CD4-positive, alpha-beta T cell (primary cell): ENCODE results near the gene CHRNA9. TPM values are rescaled to one million over a fixed set of nuclear protein-coding genes. Genes with fewer than 3 reads are reported as not detected.
"Not testable (repeated sequence)": the region's sequence is repeated elsewhere in the genome, so short reads cannot be mapped to it uniquely, and the experiment has no call there.

Experiments
- ATAC-seq: fragments of 200-7000 bp; cut with Tn5 transposase; one replicate; pipeline ENCODE4 v1.10.0; 2022; ENCODE audit warnings: mild to moderate bottlenecking; ENCODE audit not compliant: poor library complexity
- CTCF ChIA-PET: fragments of 350-600 bp; sonication (Branson Sonifier 250); formaldehyde crosslinking; loops from one replicate; lab custom pipeline; 2021; ENCODE audit warnings: antibody characterized with exemption, inconsistent platforms; lab: Charles Lee
- POLR2A ChIA-PET: fragments of 350-600 bp; sonication (Branson Sonifier 250); formaldehyde crosslinking; loops from one replicate; lab custom pipeline; 2021; ENCODE audit warnings: antibody characterized with exemption, inconsistent platforms; lab: Charles Lee
- DNase-seq, 14 experiments: peaks; one replicate each; pipeline ENCODE4 v3.0.0-alpha.2; 2013 to 2020; ENCODE audit warnings: mixed read lengths in 2 of 14
- H3K27ac ChIP-seq, 2 donors: one replicate each; pipeline versions ENCODE4 v1.5.1 to v1.7.0; 2013; ENCODE audit warnings: low read length in 2 of 2, low read depth in 1 of 2, mild to moderate bottlenecking in 1 of 2
- H3K27me3 ChIP-seq, 2 experiments: 1 replicate in 1 of 2; 2 replicates in 1 of 2; pipeline versions ENCODE4 v1.6.1 to v1.7.0; 2013; ENCODE audit warnings: low read length in 2 of 2, control low read depth in 1 of 2, mild to moderate bottlenecking in 1 of 2, moderate library complexity in 1 of 2; ENCODE audit not compliant: insufficient read depth in 2 of 2, control insufficient read depth in 1 of 2
- H3K36me3 ChIP-seq: one replicate; pipeline ENCODE4 v1.6.1; 2013; ENCODE audit warnings: low read length, control low read depth; ENCODE audit not compliant: insufficient read depth
- H3K4me1 ChIP-seq: one replicate; pipeline ENCODE4 v1.6.1; 2013; ENCODE audit warnings: low read length, control low read depth; ENCODE audit not compliant: insufficient read depth
- H3K4me3 ChIP-seq: one replicate; pipeline ENCODE4 v1.5.1; 2013; ENCODE audit warnings: mild to moderate bottlenecking, low read length, moderate library complexity
- H3K9me3 ChIP-seq, 2 experiments: 1 replicate in 1 of 2; 2 replicates in 1 of 2; pipeline versions ENCODE4 v1.6.1 to v1.7.0; 2013; ENCODE audit warnings: low read length in 2 of 2, mild to moderate bottlenecking in 2 of 2, control low read depth in 1 of 2, moderate library complexity in 1 of 2; ENCODE audit not compliant: control insufficient read depth in 1 of 2, insufficient read depth in 1 of 2
- H3K27ac Mint-ChIP-seq: one replicate; pipeline ENCODE4 v1.8.0; 2020; ENCODE audit warnings: mixed read lengths
- H3K27me3 Mint-ChIP-seq: one replicate; pipeline ENCODE4 v1.8.0; 2021; ENCODE audit warnings: mixed read lengths
- H3K36me3 Mint-ChIP-seq: one replicate; pipeline ENCODE4 v1.8.0; 2021; ENCODE audit warnings: low read depth, mixed read lengths
- H3K4me1 Mint-ChIP-seq: one replicate; pipeline ENCODE4 v1.8.0; 2021; ENCODE audit warnings: low read depth, mixed read lengths
- H3K4me3 Mint-ChIP-seq: one replicate; pipeline ENCODE4 v1.8.0; 2020; ENCODE audit warnings: mild to moderate bottlenecking, mixed read lengths
- H3K9me3 Mint-ChIP-seq: one replicate; pipeline ENCODE4 v1.8.0; 2020; ENCODE audit warnings: mixed read lengths
- CTCF ChIP-seq: fragments of 200-600 bp; IDR thresholded peaks from one replicate; pipeline ENCODE4 v1.8.0; 2022; ENCODE audit warnings: antibody characterized with exemption, mild to moderate bottlenecking
- intact Hi-C, 2 experiments: fragments of 100-400 bp; cut with DNase I in 1 of 2; cut with micrococcal nuclease in 1 of 2; formaldehyde crosslinking; loops; one replicate each; pipeline versions ENCODE4 v1.15.1 to v1.9.0; 2023 to 2025; cut with DNase I, micrococcal nuclease
- total RNA-seq, 174 experiments: library from RNA in 2 of 174; stranded (reverse) in 2 of 174; gene quantifications; one replicate each; pipeline ENCODE4 v1.2.3 and lab custom pipeline; 2021 to 2026

Gene CHRNA9
- total RNA-seq, 2 experiments from 2014 or later: not detected

- Histone ChIP-seq H3K9me3 (no peaks in the 10 kb centered on the region), H3K27ac (no peak overlapping the region), H3K36me3 (no peaks in the 10 kb centered on the region), H3K4me1 (no peaks in the 10 kb centered on the region), H3K4me3 (no peak overlapping the region), H3K27me3 (no peaks in the 10 kb centered on the region)
- intact Hi-C loops: no loop called here
- no peak for DNase-seq
- ChIA-PET POLR2A (no interaction called here), CTCF (no interaction called here)
- ATAC-seq: no peak
- Mint-ChIP-seq H3K27me3 (no peaks in the 10 kb centered on the region), H3K27ac (no peak overlapping the region), H3K4me3 (no peak overlapping the region), H3K36me3 (no peaks in the 10 kb centered on the region), H3K9me3 (no peaks in the 10 kb centered on the region), H3K4me1 (no peaks in the 10 kb centered on the region)
- TF ChIP-seq CTCF: no peak
Measured at GRCh38 chr4:40388239-40388638, 53.1 kb downstream of the CHRNA9 start.

- H3K4me1 ChIP-seq: no peaks in the 10 kb centered on the region
- H3K27me3 Mint-ChIP-seq: no peaks in the 10 kb centered on the region
- no peaks in the 10 kb centered on the region for H3K4me1 Mint-ChIP-seq
- H3K9me3 Mint-ChIP-seq: no peaks in the 10 kb centered on the region
- H3K36me3 Mint-ChIP-seq: no peaks in the 10 kb centered on the region
- no peak overlapping the region for H3K4me3 ChIP-seq
- no peak overlapping the region for H3K27ac Mint-ChIP-seq
- H3K36me3 ChIP-seq: no peaks in the 10 kb centered on the region
- H3K27me3 ChIP-seq: no peaks in the 10 kb centered on the region
- no peaks in the 10 kb centered on the region for H3K9me3 ChIP-seq
- no peak overlapping the region for H3K27ac ChIP-seq
- TF ChIP-seq CTCF: no peak
- ChIA-PET POLR2A (no interaction called here), CTCF (no interaction called here)
- H3K4me3 Mint-ChIP-seq: no peak overlapping the region
- intact Hi-C loops: no loop called here
- ATAC-seq (no peak), DNase-seq (no peak)
Measured at GRCh38 chr4:40389986-40390385, 54.9 kb downstream of the CHRNA9 start.

- ATAC-seq, H3K4me3 ChIP-seq, H3K4me3 Mint-ChIP-seq, H3K9me3 Mint-ChIP-seq, H3K27me3 ChIP-seq, H3K27me3 Mint-ChIP-seq, H3K27ac ChIP-seq, POLR2A ChIA-PET, H3K36me3 Mint-ChIP-seq, intact Hi-C loops, CTCF ChIA-PET, H3K27ac Mint-ChIP-seq, H3K4me1 Mint-ChIP-seq, H3K4me1 ChIP-seq, H3K36me3 ChIP-seq, H3K9me3 ChIP-seq, DNase-seq: not testable (repeated sequence)
Measured at GRCh38 chr4:40392241-40392640, 57.1 kb downstream of the CHRNA9 start.

- Histone ChIP-seq H3K27me3 (no peaks in the 10 kb centered on the region), H3K36me3 (no peaks in the 10 kb centered on the region), H3K4me3 (no peak overlapping the region), H3K9me3 (no peaks in the 10 kb centered on the region), H3K4me1 (no peaks in the 10 kb centered on the region), H3K27ac (no peak overlapping the region)
- Mint-ChIP-seq H3K4me1 (no peaks in the 10 kb centered on the region), H3K36me3 (no peaks in the 10 kb centered on the region), H3K27me3 (no peaks in the 10 kb centered on the region), H3K4me3 (no peak overlapping the region), H3K9me3 (no peaks in the 10 kb centered on the region), H3K27ac (no peak overlapping the region)
- no peak for TF ChIP-seq CTCF
- ATAC-seq (no peak), DNase-seq (no peak)
- ChIA-PET CTCF (no interaction called here), POLR2A (no interaction called here)
- intact Hi-C loops: no loop called here
Measured at GRCh38 chr4:40394236-40394635, 59.1 kb downstream of the CHRNA9 start.
